VCaP (cell line): ENCODE results near the gene OR2AG2.

Source experiments
- H3K27ac ChIP-seq: fragments of 450-650 bp; 2 replicates; pipeline ENCODE4 v1.5.1; 2017
- TF ChIP-seq, protein P1 (sequence below): fragments of 450-650 bp; conservative IDR thresholded peaks from 2 replicates; pipeline ENCODE4 v1.5.1; 2017; ENCODE audit warnings: mild to moderate bottlenecking, moderate library complexity

Gene OR2AG2

GRCh38 chr11:6727971-6728760, 43.6 kb downstream of the OR2AG2 start:
- no peak overlapping the region for H3K27ac ChIP-seq
- TF ChIP-seq, protein P1, sequence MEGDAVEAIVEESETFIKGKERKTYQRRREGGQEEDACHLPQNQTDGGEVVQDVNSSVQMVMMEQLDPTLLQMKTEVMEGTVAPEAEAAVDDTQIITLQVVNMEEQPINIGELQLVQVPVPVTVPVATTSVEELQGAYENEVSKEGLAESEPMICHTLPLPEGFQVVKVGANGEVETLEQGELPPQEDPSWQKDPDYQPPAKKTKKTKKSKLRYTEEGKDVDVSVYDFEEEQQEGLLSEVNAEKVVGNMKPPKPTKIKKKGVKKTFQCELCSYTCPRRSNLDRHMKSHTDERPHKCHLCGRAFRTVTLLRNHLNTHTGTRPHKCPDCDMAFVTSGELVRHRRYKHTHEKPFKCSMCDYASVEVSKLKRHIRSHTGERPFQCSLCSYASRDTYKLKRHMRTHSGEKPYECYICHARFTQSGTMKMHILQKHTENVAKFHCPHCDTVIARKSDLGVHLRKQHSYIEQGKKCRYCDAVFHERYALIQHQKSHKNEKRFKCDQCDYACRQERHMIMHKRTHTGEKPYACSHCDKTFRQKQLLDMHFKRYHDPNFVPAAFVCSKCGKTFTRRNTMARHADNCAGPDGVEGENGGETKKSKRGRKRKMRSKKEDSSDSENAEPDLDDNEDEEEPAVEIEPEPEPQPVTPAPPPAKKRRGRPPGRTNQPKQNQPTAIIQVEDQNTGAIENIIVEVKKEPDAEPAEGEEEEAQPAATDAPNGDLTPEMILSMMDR, result no peak

DNA sequence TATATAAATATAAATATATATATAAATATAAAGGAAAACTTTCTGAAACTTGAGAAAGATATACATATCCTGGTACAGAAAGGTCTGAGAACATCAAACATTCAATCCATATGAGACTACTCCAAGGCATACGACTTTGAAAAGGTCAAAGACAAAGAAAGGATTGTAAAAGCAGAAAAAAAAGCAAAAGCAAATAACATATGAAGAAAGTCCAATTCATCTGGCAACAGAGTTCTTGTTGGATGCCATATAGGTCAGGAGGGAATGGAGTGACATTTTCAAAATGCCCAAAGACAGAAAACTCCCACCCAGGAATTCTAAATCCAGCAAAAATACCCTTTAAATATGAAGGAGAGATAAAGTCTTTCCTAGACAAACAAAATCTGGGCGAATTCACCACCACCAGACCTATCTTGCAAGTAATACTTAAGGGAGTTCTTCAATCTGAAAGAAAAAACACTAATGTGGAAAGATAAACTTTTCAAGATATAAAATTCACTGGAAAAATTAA, 46.3 kb downstream of the OR2AG2 start:
- H3K27ac ChIP-seq, result no peak overlapping the region
- TF ChIP-seq, protein P1, result no peak

- no peak overlapping the region for H3K27ac ChIP-seq
- TF ChIP-seq, protein P1, result no peak
Observed at GRCh38 chr11:6724013-6724412, 47.8 kb downstream of the OR2AG2 start.

GRCh38 chr11:6721343-6721742, 50.4 kb downstream of the OR2AG2 start:
- no peak overlapping the region for H3K27ac ChIP-seq
- TF ChIP-seq, protein P1, result no peak

DNA sequence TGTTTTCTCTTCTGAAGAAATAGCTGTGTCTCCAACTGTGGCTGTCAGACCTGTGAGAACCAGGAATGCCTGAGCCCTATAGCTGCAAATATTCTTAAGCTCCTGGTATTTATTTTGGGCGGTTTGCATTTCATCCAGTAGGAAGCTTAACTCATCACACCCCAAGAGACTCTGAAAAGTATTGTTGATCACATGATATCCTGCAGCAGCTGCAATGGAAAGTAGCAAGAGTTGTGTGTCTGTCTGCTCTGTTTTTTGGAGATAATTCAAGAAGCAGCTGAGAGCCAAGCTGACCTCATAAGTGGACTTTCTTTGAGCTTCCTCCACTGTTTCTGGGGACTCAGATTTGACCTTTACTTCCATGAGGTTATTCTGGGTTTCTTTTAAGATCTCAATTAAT, 52.2 kb downstream of the OR2AG2 start:
- H3K27ac ChIP-seq, result no peak overlapping the region
- TF ChIP-seq, protein P1, result no peak

DNA sequence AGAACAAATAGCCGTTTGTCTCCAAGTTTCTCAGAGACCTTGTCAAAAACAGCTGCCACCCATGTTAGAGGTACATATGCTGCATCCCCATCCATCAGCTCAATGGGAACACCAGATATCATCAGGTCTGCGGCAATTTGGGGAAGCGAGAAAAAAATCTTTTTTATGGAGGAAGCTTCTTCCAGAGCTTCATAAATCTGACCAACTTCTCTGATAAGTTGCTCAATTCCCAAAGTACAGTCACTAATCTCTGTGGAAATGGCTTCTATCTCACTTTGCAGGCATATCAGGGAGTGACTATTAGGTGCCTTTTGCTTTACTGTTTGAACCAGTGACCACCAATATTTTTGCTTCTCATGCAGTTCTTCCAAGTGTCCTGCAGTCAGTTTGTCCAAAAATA, 54.4 kb downstream of the OR2AG2 start:
- TF ChIP-seq, protein P1, result no peak

More for the DNA sequence above, 54.4 kb downstream of the OR2AG2 start:
- no peak overlapping the region for H3K27ac ChIP-seq
